ENCODE results near the gene ZMAT3.

ZMAT3 gene

GRCh38 chr3:179091113-179091512 is 19.5 kb upstream of the ZMAT3 start:
- Histone ChIP-seq H3K27ac (ENCODE audit: poor library complexity, severe bottlenecking) (no peak overlapping the region), H3K9me3 (ENCODE audit: severe bottlenecking) (no peaks in the 10 kb centered on the region), H3K4me3 (ENCODE audit: severe bottlenecking) (no peak overlapping the region), H3K27me3 (ENCODE audit: insufficient read depth, poor library complexity, severe bottlenecking) (no peaks in the 10 kb centered on the region), H3K4me1 (ENCODE audit: insufficient read depth, poor library complexity, severe bottlenecking) (no peaks in the 10 kb centered on the region), H3K36me3 (ENCODE audit: low read depth) (no peaks in the 10 kb centered on the region)
- no peak for DNase-seq (ENCODE audit: low spot score)
- no peak for ATAC-seq (ENCODE audit: low read depth)
- no peak for TF ChIP-seq CTCF (IDR thresholded peaks at IDR 0.05; ENCODE audit: poor library complexity, severe bottlenecking)

- no peaks in the 10 kb centered on the region for H3K36me3 ChIP-seq (ENCODE audit: low read depth)
- TF ChIP-seq CTCF (IDR thresholded peaks at IDR 0.05; ENCODE audit: poor library complexity, severe bottlenecking) = no peak
- H3K4me3 ChIP-seq (ENCODE audit: severe bottlenecking) = no peak overlapping the region
- no peaks in the 10 kb centered on the region for H3K4me1 ChIP-seq (ENCODE audit: insufficient read depth, poor library complexity, severe bottlenecking)
- no peak for DNase-seq (ENCODE audit: low spot score)
- H3K27me3 ChIP-seq (ENCODE audit: insufficient read depth, poor library complexity, severe bottlenecking) = no peaks in the 10 kb centered on the region
- no peaks in the 10 kb centered on the region for H3K9me3 ChIP-seq (ENCODE audit: severe bottlenecking)
- H3K27ac ChIP-seq (ENCODE audit: poor library complexity, severe bottlenecking) = no peak overlapping the region
- ATAC-seq (ENCODE audit: low read depth) = no peak
Observed at GRCh38 chr3:179088306-179088705, 16.7 kb upstream of the ZMAT3 start.

GRCh38 chr3:179083977-179084376 is 12.4 kb upstream of the ZMAT3 start:
- H3K36me3 ChIP-seq (ENCODE audit: low read depth) = no peaks in the 10 kb centered on the region
- no peak overlapping the region for H3K4me3 ChIP-seq (ENCODE audit: severe bottlenecking)
- no peaks in the 10 kb centered on the region for H3K4me1 ChIP-seq (ENCODE audit: insufficient read depth, poor library complexity, severe bottlenecking)
- H3K27me3 ChIP-seq (ENCODE audit: insufficient read depth, poor library complexity, severe bottlenecking) = no peaks in the 10 kb centered on the region
- no peak for TF ChIP-seq CTCF (IDR thresholded peaks at IDR 0.05; ENCODE audit: poor library complexity, severe bottlenecking)
- DNase-seq (ENCODE audit: low spot score) (no peak), ATAC-seq (ENCODE audit: low read depth) (no peak)
- H3K9me3 ChIP-seq (ENCODE audit: severe bottlenecking) = no peaks in the 10 kb centered on the region
- no peak overlapping the region for H3K27ac ChIP-seq (ENCODE audit: poor library complexity, severe bottlenecking)

GRCh38 chr3:179082416-179082815 is 10.8 kb upstream of the ZMAT3 start:
- Histone ChIP-seq H3K4me1 (ENCODE audit: insufficient read depth, poor library complexity, severe bottlenecking) (no peaks in the 10 kb centered on the region), H3K9me3 (ENCODE audit: severe bottlenecking) (no peaks in the 10 kb centered on the region), H3K36me3 (ENCODE audit: low read depth) (no peaks in the 10 kb centered on the region), H3K27me3 (ENCODE audit: insufficient read depth, poor library complexity, severe bottlenecking) (no peaks in the 10 kb centered on the region), H3K27ac (ENCODE audit: poor library complexity, severe bottlenecking) (no peak overlapping the region), H3K4me3 (ENCODE audit: severe bottlenecking) (no peak overlapping the region)
- DNase-seq (ENCODE audit: low spot score) = no peak
- peak; percentile 27 for TF ChIP-seq CTCF (IDR thresholded peaks at IDR 0.05; ENCODE audit: poor library complexity, severe bottlenecking)
- ATAC-seq (ENCODE audit: low read depth) = peak; percentile 58

- Histone ChIP-seq H3K4me1 (ENCODE audit: insufficient read depth, poor library complexity, severe bottlenecking) (no peaks in the 10 kb centered on the region), H3K36me3 (ENCODE audit: low read depth) (no peaks in the 10 kb centered on the region), H3K9me3 (ENCODE audit: severe bottlenecking) (no peaks in the 10 kb centered on the region), H3K4me3 (ENCODE audit: severe bottlenecking) (no peak overlapping the region), H3K27me3 (ENCODE audit: insufficient read depth, poor library complexity, severe bottlenecking) (no peaks in the 10 kb centered on the region), H3K27ac (ENCODE audit: poor library complexity, severe bottlenecking) (no peak overlapping the region)
- TF ChIP-seq CTCF (IDR thresholded peaks at IDR 0.05; ENCODE audit: poor library complexity, severe bottlenecking) = no peak
- DNase-seq (ENCODE audit: low spot score) = no peak
- ATAC-seq (ENCODE audit: low read depth) = no peak
Observed at GRCh38 chr3:179081885-179082284, 10.3 kb upstream of the ZMAT3 start.
